Ovary (tissue), 9 donors: ENCODE results near the gene ARFGEF3. TPM values are rescaled to one million over a fixed set of nuclear protein-coding genes. Genes with fewer than 3 reads are reported as not detected.

Experiments
- DNase-seq, 5 donors: peaks; one replicate each; pipeline ENCODE4 v3.0.0-alpha.2; 2019 to 2020
- H3K27ac ChIP-seq, 2 donors: fragments of 200-600 bp; one replicate each; pipeline versions ENCODE4 v1.5.1 to v1.8.0; 2019 to 2022
- H3K27me3 ChIP-seq: fragments of 200-600 bp; one replicate; pipeline ENCODE4 v1.8.0; 2022
- H3K36me3 ChIP-seq: fragments of 200-600 bp; sonication (generic); one replicate; pipeline ENCODE4 v1.5.1; 2019
- H3K4me1 ChIP-seq: one replicate; pipeline ENCODE4 v1.8.1; 2013; ENCODE audit warnings: mild to moderate bottlenecking, moderate library complexity; ENCODE audit not compliant: insufficient read depth
- H3K4me3 ChIP-seq: fragments of 200-600 bp; sonication (generic); one replicate; pipeline ENCODE4 v1.5.1; 2017
- H3K9me3 ChIP-seq, 2 donors: fragments of 200-600 bp in 1 of 2; sonication (generic) in 1 of 2; one replicate each; pipeline versions ENCODE4 v1.5.1 to v1.8.1; 2013 to 2019; ENCODE audit warnings: mild to moderate bottlenecking in 1 of 2, moderate library complexity in 1 of 2
- EP300 ChIP-seq: sonication (generic); formaldehyde crosslinking; IDR thresholded peaks from one replicate; pipeline ENCODE4 v1.6.1; 2017; ENCODE audit warnings: antibody characterized with exemption
- POLR2A ChIP-seq: fragments of 450-650 bp; IDR thresholded peaks from one replicate; pipeline ENCODE4 v1.6.1; 2017; ENCODE audit warnings: antibody characterized with exemption, mild to moderate bottlenecking, moderate library complexity
- WGBS, 3 donors: extraction: QIAGEN DNeasy Blood & Tissue Kit in 1 of 3; methylation state at CpG; one replicate each; pipeline versions ENCODE4 v1.1.5 to v1.1.7; 2013 to 2017; 5-methylcytosine and 5-hydroxymethylcytosine counted together
- intact Hi-C, 4 donors: fragments of 100-400 bp; cut with DNase I; formaldehyde crosslinking; loops; one replicate each; pipeline versions ENCODE4 v1.11.0 to v1.15.1; 2022 to 2023
- polyA plus RNA-seq, 2 donors: library from polyadenylated mRNA; stranded (reverse); fragments of 200-250 nt in 1 of 2; fragments of 350-450 nt in 1 of 2; fragmentation: Illumina TruSeq in 1 of 2; extraction: RNeasy Lipid Tissue Mini Kit (QIAGEN cat#74804) in 1 of 2; gene quantifications; one replicate each; pipeline ENCODE4 v1.2.3, GENCODE V29; 2013 to 2014
- total RNA-seq, 7 donors: library from RNA; depleted of rRNA in 2 of 7; stranded (reverse); fragments of >200 nt in 2 of 7; fragmentation: NEBNext Ultra II Directional in 3 of 7; extraction: Animal tissue kit (Norgen Biotek cat#: 25700) in 3 of 7; gene quantifications; one replicate each; pipeline versions ENCODE4 v1.1.0 to v1.2.4, GENCODE V29; 2016 to 2023
- TF ChIP-seq, protein P1 (sequence below), 3 donors: fragments of 450-650 bp in 2 of 3; fragments of 200-600 bp in 1 of 3; IDR thresholded peaks; one replicate each; pipeline versions ENCODE4 v1.5.1 to v1.8.0; 2016 to 2022; ENCODE audit warnings: antibody characterized with exemption in 3 of 3, mild to moderate bottlenecking in 1 of 3
- donor health status: DM: no; HTN: no; CAD: no; lungs with moderate emphysema.
- donor health status: DM: no; HTN: no; CAD: no.
- donor health status: Bipolar disorder and iron deficiency.
- donor health status: DM: yes; HTN: yes; CAD: no.
- donor health status: DM: no; HTN: no; CAD: no.
- donor health status: DM: yes; HTN: yes; CAD: no.

ARFGEF3 gene
- total and polyA plus RNA-seq, 9 donors = 0.15 to 6.1 (median 0.72) TPM

DNA sequence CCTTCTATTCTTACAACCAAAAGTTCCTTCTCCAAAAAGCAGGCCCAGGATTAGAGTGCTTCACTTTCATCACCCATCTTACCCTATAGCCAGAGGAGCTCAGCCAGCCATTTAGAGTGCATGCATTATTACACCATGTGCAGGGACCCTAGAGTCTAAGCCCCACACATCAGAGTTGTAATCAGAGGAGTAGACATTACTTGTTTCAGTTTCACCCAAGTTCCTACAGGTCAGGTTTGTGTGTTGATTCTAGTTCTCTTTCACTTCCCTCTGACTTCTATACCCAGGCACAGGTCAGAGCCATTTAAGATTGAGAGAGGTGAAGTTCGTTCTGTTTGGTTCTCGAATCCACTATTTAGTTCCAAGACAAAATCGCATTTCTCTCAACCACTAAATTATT lies 16.3 kb upstream of the ARFGEF3 start:
- H3K4me1 ChIP-seq = no peaks in the 10 kb centered on the region
- H3K27ac ChIP-seq = no peak overlapping the region
- intact Hi-C loops = no loop called here
- H3K27me3 ChIP-seq = no peaks in the 10 kb centered on the region
- no peaks in the 10 kb centered on the region for H3K36me3 ChIP-seq
- DNase-seq = no peak
- no peak for TF ChIP-seq EP300
- TF ChIP-seq POLR2A = no peak
- TF ChIP-seq, protein P1, sequence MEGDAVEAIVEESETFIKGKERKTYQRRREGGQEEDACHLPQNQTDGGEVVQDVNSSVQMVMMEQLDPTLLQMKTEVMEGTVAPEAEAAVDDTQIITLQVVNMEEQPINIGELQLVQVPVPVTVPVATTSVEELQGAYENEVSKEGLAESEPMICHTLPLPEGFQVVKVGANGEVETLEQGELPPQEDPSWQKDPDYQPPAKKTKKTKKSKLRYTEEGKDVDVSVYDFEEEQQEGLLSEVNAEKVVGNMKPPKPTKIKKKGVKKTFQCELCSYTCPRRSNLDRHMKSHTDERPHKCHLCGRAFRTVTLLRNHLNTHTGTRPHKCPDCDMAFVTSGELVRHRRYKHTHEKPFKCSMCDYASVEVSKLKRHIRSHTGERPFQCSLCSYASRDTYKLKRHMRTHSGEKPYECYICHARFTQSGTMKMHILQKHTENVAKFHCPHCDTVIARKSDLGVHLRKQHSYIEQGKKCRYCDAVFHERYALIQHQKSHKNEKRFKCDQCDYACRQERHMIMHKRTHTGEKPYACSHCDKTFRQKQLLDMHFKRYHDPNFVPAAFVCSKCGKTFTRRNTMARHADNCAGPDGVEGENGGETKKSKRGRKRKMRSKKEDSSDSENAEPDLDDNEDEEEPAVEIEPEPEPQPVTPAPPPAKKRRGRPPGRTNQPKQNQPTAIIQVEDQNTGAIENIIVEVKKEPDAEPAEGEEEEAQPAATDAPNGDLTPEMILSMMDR (IDR thresholded peaks at IDR 0.05) = no peak
- no peaks in the 10 kb centered on the region for H3K9me3 ChIP-seq
- WGBS, 3 donors = 83 to 94% (median 89%) methylated on average over 3 of the region's 3 CpGs
- no peak overlapping the region for H3K4me3 ChIP-seq

DNA sequence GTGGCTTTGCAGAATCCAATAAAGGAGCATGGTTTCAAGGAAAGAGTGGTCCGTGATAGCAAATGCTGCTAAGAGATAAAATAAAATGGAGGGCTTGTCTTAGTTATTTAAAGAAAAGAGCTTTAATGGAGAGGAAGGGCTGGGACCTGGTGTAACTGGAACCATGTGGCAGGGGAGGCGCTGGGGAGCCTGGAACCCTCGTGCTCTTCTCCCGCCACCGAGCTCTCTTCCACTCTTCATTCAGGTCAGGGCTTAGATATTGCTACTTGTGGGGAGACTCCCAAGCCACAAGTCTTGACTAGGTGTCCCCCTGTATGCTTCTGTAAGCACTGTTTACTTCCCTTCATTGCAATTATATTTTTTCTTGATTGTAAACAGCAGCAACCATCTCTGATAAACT lies 15.2 kb upstream of the ARFGEF3 start:
- H3K27me3 ChIP-seq = no peaks in the 10 kb centered on the region
- H3K4me1 ChIP-seq = no peaks in the 10 kb centered on the region
- 79 to 84% (median 84%) methylated on average over 5 of the region's 5 CpGs for WGBS, 3 donors
- intact Hi-C loops = no loop called here
- DNase-seq = no peak
- TF ChIP-seq, protein P1 (IDR thresholded peaks at IDR 0.05) = no peak
- TF ChIP-seq EP300 (no peak), POLR2A (no peak)
- H3K36me3 ChIP-seq = no peaks in the 10 kb centered on the region
- H3K9me3 ChIP-seq = no peaks in the 10 kb centered on the region
- no peak overlapping the region for H3K27ac ChIP-seq
- no peak overlapping the region for H3K4me3 ChIP-seq

DNA sequence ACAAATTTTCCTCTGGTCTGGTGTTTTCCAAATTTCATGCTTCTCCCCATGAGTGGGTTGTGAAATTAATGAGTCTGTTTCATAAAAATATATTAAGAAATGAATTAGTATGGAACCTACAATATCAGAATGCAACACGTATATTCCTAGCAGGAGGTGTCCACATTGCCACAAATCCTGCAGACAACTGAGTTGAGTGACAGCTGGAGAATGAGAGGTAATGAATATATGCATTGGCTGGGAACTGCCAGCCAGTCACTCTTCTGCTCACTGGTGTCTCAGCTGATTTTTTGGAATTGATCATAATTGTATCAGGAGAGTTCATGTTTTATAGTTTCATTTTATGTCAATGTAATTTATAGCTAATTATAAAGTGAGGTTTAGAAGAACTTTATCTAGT lies 6.3 kb upstream of the ARFGEF3 start:
- no peak for DNase-seq
- TF ChIP-seq, protein P1 (IDR thresholded peaks at IDR 0.05) = no peak
- TF ChIP-seq EP300 (no peak), POLR2A (no peak)
- no peaks in the 10 kb centered on the region for H3K9me3 ChIP-seq
- no peak overlapping the region for H3K4me3 ChIP-seq
- H3K27me3 ChIP-seq = no peaks in the 10 kb centered on the region
- H3K27ac ChIP-seq = no peak overlapping the region
- WGBS, 3 donors = 54 to 58% (median 56%) methylated on average over 1 of the region's 1 CpG
- H3K36me3 ChIP-seq = no peaks in the 10 kb centered on the region
- no peaks in the 10 kb centered on the region for H3K4me1 ChIP-seq
- intact Hi-C loops = no loop called here

DNA sequence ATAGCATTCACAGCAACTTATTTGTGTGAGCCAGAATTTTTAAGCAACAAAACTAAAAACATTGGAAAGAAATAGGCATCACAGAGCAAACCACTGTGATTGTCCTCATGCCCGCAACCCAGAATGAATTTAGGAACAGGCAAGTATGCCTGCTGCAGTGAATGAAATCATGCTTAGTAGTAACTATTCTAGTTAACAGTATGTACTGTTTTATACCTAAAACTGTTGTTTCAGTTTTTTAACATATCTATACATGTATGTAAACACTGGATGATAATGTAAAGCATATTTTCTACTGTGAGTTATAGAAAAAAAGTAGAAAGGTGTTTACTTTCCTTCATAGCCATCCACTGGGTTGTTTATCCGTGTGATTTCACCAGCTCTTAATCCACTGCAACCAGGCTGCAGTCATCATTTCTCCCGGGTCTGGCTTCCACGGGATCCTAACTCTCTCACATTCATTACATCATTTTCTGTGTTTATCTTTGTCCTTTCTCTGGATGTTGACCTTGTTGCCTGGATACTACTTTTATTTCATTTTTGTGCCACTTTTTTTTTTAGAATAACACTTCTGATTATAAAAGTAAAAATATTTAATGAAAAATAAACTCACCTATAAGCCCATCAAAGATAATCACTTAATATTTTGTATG lies 3.6 kb upstream of the ARFGEF3 start:
- Histone ChIP-seq H3K9me3 (no peaks in the 10 kb centered on the region), H3K4me1 (no peaks in the 10 kb centered on the region), H3K27ac (no peak overlapping the region), H3K27me3 (no peaks in the 10 kb centered on the region), H3K4me3 (no peak overlapping the region), H3K36me3 (no peaks in the 10 kb centered on the region)
- WGBS, 3 donors = 36 to 42% (median 38%) methylated on average over 4 of the region's 4 CpGs
- no peak for DNase-seq
- intact Hi-C loops = no loop called here
- TF ChIP-seq EP300 (no peak), POLR2A (no peak)
- TF ChIP-seq, protein P1 (IDR thresholded peaks at IDR 0.05) = no peak
